Body of pancreas (tissue), 4 donors: Measurements from ENCODE around the gene FUT3.

Experiments
- POLR2A ChIP-seq, 3 donors: fragments of 450-650 bp; IDR thresholded peaks; one replicate each; pipeline ENCODE4 v1.6.1; 2016; ENCODE audit warnings: antibody characterized with exemption in 3 of 3, mild to moderate bottlenecking in 2 of 3
- TF ChIP-seq, protein P1 (sequence below), 7 experiments: fragments of 450-650 bp in 4 of 7; fragments of 200-600 bp in 3 of 7; sonication (generic) in 3 of 7; IDR thresholded peaks; one replicate each; pipeline ENCODE4 v1.5.1; 2016 to 2019; ENCODE audit warnings: antibody characterized with exemption in 7 of 7

DNA sequence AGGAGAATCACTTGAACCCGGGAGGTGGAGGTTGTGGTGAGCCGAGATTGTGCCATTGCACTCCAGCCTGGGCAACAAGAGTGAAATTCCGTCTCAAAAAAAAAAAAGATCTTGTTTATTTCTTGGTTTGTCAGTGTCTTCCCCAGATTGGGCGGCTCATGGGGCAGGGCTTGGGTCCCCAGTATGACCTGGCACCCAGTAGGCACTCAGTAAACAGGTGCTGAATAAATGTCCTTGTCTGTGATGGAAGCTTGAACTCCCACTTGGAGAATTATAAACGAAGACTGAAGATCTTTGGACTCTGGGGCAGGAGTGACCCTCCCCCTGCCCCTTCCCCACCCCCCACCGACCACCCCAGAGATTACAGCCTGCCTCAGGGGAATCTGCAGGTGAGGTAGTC is 28.9 kb upstream of the FUT3 start:
- TF ChIP-seq, protein P1, sequence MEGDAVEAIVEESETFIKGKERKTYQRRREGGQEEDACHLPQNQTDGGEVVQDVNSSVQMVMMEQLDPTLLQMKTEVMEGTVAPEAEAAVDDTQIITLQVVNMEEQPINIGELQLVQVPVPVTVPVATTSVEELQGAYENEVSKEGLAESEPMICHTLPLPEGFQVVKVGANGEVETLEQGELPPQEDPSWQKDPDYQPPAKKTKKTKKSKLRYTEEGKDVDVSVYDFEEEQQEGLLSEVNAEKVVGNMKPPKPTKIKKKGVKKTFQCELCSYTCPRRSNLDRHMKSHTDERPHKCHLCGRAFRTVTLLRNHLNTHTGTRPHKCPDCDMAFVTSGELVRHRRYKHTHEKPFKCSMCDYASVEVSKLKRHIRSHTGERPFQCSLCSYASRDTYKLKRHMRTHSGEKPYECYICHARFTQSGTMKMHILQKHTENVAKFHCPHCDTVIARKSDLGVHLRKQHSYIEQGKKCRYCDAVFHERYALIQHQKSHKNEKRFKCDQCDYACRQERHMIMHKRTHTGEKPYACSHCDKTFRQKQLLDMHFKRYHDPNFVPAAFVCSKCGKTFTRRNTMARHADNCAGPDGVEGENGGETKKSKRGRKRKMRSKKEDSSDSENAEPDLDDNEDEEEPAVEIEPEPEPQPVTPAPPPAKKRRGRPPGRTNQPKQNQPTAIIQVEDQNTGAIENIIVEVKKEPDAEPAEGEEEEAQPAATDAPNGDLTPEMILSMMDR (IDR thresholded peaks at IDR 0.05) = no peak
- no peak for TF ChIP-seq POLR2A (IDR thresholded peaks at IDR 0.05)
